Stimulated activated CD4-positive, alpha-beta T cell treated with anti-CD3 and anti-CD28 coated beads, TNF-alpha, amount 100 ng/mL, for 1 hour (primary cell): ENCODE data around the gene CD93.

Experiments used
- DNase-seq, 3 donors: peaks; one replicate each; pipeline ENCODE4 v3.0.0-alpha.2; 2020; ENCODE audit warnings: low read depth in 3 of 3, low spot score in 1 of 3

CD93 gene

GRCh38 chr20:23100720-23101107, 14.6 kb upstream of the CD93 start:
- DNase-seq: no peak

- no peak for DNase-seq
Measured at GRCh38 chr20:23099791-23100719, 13.9 kb upstream of the CD93 start.

DNA sequence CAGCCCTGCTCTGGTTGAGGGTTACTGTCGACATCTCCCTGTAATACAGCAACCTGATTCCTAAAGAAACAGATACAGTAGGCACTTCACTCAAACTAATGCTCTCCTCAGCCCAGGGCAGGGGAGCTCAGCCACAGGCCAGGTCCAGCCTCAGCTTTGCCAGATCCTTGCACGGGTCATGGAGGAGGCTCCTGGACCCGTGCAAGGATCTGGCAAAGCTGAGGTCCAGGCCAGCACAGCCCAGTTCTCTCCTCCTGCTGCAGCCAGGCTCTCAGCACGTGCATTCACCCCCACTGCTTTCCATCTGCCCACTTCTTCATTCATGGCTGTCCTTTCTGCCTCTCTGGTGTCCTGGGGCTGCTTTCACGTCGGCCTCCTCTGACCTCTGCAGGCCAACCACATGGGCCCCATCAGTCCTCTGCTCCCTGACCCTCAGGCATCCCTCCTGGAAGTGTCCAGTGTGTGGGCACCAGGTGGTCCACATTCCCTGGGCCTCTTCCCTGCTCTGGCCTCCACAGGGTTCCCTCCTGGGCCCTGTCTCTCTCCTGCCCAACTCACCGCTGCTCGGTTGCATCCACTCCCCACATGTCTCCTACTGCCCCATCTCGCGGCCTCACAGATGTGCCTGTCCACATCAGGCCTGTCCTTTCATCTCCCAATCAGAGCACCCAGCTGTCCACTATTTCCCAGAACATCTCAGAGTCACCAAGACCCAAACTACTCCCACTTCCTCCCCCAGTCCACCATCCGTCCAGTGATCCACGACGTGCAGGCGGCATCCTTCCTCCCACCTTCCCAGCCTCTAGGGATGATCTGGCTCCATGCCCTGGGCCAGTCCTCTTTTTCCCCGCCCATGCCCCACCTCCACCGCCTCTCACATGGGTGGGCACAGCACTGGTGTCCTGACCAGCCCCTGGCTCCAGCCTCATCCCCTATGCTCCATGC, 11.8 kb upstream of the CD93 start:
- DNase-seq: no peak

DNA sequence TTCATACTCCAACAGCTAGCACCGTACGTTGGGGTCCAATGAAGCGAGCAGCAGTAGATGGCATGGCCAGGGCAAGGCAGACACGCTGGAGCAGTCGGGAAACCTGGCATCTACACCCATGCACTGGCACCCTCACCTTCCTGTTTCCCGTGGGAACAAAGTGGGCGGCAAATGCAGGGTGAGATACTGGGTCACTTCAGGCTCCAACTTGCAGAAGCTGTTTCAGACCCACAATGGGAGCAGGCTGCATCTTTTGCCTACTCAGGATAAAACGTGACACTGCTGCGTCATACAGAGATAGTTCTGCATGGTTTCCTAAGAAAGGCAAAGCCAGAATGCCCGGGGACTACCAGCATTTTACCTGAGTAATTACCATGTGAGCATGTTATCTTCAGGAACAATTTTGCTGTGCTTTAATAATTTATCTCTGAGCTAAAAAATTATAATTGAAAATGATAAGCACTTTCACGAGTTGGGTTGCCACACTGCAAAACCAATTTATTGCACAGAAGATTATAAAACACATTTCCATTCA, 10.9 kb upstream of the CD93 start:
- no peak for DNase-seq

- DNase-seq: no peak
Measured at GRCh38 chr20:23096097-23096496, 10.0 kb upstream of the CD93 start.

DNA sequence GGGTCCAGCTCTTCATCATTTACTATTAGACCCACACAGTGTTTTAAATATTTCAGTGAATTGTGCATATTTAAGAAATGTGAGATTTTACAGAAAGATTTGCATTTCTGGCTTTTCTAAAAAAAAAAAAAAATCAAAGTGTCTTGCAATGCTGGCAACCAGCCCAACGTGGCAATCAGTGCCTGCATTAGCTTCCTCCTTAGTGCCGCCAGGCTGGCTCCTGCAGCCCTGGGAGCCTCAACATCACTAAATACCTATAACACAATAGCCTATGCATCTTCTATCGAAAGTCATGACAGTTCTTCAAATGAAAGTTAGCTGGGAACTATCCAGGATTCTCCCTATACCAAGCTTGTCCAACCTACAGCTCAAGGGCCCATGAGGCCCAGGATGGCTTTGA, 9.4 kb upstream of the CD93 start:
- DNase-seq: no peak

- DNase-seq: no peak
Measured at GRCh38 chr20:23094927-23095326, 8.8 kb upstream of the CD93 start.

GRCh38 chr20:23094213-23094896, 8.2 kb upstream of the CD93 start:
- DNase-seq: no peak

- DNase-seq: no peak
Measured at GRCh38 chr20:23093613-23094012, 7.5 kb upstream of the CD93 start.

GRCh38 chr20:23092861-23093495, 6.9 kb upstream of the CD93 start:
- DNase-seq: no peak

DNA sequence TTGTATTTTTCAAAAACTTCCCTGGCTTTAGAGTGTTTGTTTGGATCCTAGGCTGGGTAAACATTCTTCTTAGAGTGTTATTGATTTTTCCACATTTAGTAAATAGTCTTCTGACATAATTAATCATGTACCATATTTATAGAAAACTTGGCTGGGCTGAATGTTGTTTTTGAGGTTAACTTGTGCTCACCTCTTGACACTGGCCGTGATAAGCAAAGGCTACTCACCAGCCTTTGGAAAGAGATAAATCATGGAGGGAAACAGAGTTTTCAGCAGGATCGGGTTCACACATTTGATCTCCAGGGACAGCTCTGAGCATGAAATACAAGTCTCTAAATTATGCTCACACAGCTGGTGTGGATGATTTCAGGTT, 6.2 kb upstream of the CD93 start:
- no peak for DNase-seq

DNA sequence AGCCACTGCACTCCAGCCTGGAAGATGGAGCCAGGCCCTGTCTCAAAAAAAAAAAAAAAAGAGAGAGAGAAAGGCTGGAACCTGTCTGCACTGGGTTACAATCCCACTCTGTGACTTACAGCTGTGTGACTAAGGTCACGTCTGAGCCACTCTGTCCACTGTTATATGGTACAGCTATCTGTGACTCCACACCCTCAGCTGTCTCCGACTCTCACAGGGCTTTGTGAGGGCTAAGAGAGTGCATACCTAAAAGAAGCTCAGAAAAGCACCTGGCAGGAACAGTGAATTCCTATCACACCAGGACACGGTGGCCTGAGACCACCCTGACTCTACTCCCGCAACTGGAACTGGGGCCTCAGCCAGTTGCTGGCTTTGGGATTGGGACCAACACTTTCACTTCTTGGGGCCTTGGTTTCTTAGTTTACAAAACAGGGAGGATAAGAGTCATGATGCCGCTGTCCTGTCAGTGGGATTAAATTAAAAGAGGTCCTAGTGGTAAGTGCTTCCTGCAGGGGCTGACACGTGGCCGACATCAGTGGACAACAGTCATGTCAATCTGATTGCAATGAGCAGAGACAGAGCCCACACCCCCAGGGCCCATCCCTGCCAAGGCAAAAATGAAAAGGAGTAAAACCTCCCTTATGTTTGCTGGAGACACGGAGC, 5.7 kb upstream of the CD93 start:
- no peak for DNase-seq

- no peak for DNase-seq
Measured at GRCh38 chr20:23090878-23091277, 4.8 kb upstream of the CD93 start.

DNA sequence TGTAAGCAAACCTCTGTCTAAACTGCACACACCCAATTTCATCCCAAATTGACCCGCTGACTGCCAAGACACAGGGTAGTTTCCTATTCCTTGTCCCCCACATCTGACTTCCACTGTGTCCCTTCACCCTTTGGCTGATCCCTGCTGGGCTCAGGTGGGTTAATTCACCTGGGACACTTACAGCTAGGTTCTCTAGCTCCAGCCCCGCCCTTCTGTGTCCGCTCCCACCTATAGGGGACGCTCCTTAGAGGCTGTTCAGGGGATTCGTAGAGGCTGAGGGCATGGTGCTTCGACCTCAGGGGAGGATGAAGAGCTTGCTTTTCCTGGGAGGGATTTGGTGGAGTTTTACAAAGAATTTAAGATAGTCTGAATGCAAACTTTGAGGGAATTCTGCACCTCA, 4.0 kb upstream of the CD93 start:
- DNase-seq: no peak

DNA sequence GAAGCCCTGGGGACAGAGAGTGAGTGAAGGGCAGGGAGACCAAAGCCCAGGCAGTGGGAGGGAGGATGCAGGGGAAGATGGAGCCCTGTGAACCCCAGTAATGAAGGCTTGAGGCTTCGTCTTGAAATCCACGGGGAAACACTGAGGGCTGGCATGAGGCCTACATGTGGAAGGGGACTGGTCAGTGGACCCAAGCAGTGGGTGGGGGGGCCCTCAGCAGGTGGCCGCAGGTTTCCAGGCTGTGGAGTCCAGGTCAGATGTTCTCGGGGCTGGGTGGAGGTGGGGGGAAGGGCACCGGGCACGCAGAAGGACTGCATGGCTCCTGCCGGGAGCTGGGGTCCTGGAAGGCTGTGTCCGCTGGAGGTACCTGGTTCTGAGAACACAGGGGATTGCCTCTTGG, 2.7 kb upstream of the CD93 start:
- no peak for DNase-seq

- no peak for DNase-seq
Measured at GRCh38 chr20:23087587-23088251, 1.6 kb upstream of the CD93 start.

- no peak for DNase-seq
Measured at GRCh38 chr20:23086931-23087411, 847 bp upstream of the CD93 start.

DNA sequence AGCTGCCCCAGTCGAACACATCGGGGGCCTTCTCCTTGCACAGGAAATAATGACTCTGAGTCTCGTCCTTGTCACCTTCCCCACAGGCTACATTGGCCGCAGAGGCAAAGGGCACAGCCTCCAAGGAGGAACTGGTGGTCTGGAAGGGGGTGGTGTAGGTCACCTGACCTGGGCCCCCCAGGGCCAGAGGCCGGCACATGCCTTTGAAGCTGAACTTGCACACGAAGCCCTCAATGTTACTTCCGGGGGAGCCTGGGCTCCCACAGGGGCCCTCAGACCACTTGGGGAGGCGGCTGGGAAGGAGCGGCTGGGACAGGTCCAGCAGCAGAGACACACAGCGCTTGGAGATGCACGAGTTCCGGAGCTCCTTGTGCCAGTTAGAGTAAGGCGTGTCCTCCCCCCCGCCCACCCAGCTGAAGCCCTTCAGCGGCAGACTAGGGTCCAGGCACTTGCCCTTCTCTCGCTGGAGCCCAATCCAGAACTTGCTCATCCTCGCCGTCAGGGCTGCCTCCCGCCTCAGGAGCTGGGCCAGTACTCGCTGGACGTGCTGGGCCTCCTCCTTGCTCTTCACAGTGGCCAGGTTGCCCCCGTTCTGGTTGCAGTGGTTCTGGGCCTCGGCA, 578 bp downstream of the CD93 start:
- DNase-seq: no peak

DNA sequence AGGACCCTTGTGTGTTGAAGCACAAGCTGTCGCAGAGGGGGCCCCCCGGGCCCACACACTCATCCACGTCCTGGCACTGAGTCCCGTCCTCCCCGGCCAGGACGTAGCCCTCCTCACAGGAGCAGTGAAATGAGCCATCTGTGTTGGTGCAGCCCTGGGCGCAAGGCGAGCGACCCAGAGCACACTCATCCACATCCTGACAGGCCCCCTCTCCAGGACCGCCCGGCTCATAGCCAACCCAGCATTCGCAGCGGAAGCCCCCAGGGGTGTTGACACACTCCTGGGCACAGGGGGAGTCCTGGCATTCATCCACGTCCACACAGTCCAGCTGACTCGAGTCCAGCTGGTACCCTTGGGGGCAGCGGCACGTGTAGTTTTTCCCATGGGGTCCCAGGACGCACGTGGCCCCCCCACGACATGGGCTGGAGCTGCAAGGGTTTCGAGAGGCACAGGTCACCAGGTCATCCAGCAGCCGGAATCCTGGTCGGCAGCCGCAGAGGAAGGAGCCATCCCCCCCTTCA, 1.2 kb downstream of the CD93 start:
- DNase-seq: no peak
